ENCODE results near the gene C19orf81.

C19orf81 gene

GRCh38 chr19:50679177-50680125, 30.2 kb downstream of the C19orf81 start:
- DNase-seq (ENCODE audit: low read depth) = no peak
- in situ Hi-C loops (cut with HindIII; ENCODE audit: low sequenced_read_pairs) = no loop called here
- no peak for TF ChIP-seq CTCF (IDR thresholded peaks at IDR 0.05; ENCODE audit: low read depth, low read length, missing control alignments)
- H3K4me3 ChIP-seq (ENCODE audit: low read depth, low read length) = no peak overlapping the region

DNA sequence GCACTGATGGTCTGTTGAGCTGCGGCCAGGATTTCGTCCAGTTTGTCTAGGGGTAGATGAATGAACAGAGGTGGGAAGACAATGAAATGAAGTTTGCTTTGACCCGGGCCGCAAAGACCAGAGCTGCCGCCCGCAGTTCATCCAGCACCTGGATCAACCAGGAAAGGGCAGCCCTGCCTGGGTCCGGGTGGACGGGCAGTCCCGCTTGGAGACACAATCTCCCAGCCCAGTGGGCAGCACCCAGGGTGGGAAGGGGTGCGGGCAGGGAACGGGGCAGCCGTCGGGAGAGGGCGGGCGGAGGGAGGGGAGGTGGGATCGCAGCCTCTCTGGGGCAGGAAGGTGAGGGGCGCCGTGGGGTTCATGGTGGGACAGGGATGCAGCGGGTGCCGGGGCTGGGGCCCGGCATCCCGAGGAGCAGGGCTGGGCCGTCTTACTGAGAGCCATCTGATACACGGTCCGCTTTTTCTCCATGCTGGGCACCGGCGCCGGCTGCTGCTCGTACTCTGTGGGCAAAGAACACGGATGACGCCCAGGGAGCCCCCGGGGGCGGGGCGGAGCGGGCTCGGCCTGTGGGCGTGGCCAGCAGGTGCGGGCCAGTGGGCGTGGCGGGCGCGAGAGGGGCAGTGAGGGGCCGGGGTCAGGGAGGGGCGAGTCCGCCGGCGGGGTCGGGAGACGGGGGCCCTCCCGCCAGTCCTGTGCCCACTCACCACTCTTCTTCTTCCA, 37.2 kb downstream of the C19orf81 start:
- no peak for DNase-seq (ENCODE audit: low read depth)
- no peak overlapping the region for H3K4me3 ChIP-seq (ENCODE audit: low read depth, low read length)
- TF ChIP-seq CTCF (IDR thresholded peaks at IDR 0.05; ENCODE audit: low read depth, low read length, missing control alignments) = no peak
- in situ Hi-C loops (cut with HindIII; ENCODE audit: low sequenced_read_pairs) = no loop called here

DNA sequence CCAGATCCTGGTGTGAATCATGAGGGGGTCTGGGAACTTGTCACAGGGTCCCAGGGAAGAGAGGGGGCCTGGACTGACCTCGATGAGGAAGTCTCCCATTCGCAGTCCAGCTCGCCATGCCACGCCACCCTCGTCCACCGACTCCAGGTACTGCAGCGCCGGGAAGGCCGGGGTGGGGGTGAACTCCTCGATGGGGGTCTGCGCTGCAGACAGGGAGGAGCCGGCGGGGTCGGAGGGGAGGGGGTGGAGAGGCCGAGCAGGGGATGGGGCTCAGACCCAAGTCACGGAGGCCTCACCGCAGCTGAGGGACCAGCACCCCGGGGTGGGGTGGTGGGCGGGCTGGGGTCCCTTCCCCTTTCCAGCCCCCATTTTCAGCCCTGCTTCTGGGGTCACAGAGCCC, 39.5 kb downstream of the C19orf81 start:
- TF ChIP-seq CTCF (IDR thresholded peaks at IDR 0.05; ENCODE audit: low read depth, low read length, missing control alignments) = no peak
- in situ Hi-C loops (cut with HindIII; ENCODE audit: low sequenced_read_pairs) = no loop called here

DNA sequence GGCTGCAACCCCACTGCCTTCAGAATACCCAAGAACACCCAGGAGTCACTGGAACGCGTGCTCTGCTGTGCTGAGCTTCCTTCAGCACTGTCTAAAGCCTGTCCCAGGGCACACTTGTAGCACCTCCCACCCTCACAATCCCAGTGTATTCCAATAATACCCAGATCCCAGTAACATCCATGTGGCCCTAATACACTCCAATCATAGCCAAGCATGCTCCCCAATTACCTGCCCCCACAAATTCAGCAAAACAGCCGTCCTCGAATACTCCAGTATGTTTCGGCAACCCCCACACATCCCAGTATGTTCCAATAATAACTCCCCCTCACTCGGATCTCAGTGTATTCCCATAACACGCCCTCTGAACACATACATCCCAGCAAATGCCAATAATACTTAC, 41.2 kb downstream of the C19orf81 start:
- in situ Hi-C loops (cut with HindIII; ENCODE audit: low sequenced_read_pairs) = no loop called here
- no peak overlapping the region for H3K4me3 ChIP-seq (ENCODE audit: low read depth, low read length)
- TF ChIP-seq CTCF (IDR thresholded peaks at IDR 0.05; ENCODE audit: low read depth, low read length, missing control alignments) = no peak
- DNase-seq (ENCODE audit: low read depth) = no peak

More for the DNA sequence above, 39.5 kb downstream of the C19orf81 start:
- no peak for DNase-seq (ENCODE audit: low read depth)
- H3K4me3 ChIP-seq (ENCODE audit: low read depth, low read length) = no peak overlapping the region

DNA sequence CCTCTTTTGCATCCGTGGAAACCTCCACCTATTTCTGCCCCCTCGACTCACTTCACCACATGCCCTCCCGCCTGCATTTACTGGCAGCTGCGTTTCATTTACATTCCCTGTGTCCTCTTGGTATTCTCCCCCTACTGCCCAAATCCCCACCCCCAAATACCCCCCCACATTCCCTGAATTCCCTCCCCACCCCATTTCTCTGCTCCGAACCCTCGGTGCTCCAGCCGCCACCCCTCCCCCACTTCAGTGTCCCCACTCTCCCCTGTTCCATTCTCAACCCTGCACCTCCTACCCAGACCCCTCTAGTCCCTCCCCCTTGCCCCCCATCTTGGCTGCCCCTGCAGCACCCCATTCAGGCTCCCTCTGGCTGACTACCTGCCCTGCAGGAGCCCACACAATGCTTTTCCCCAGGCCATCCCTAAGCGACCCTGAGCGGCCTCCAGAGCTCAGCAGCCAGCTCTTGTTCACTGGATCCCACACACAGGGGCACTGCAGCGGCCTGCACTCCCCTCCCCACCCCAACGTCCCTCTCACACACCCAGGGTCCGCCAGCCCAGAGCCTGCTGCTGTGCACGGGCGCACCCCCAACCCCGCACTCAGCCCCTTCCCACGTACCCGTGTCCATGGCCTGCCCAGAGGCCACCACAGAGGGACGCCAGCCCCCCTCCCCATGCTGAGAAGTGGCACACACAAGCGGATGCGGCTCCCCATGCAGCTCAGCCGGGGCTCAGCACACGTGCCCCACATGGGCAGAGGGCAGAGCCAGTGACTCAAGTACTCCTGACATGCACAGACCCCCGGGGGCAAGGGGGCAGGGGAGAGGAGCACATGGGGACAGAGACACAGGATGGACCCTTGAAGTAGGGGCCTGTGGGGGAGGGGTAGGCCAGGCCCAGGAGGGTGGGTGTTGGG, 44.1 kb downstream of the C19orf81 start:
- DNase-seq (ENCODE audit: low read depth) = no peak
- no peak for TF ChIP-seq CTCF (IDR thresholded peaks at IDR 0.05; ENCODE audit: low read depth, low read length, missing control alignments)
- in situ Hi-C loops (cut with HindIII; ENCODE audit: low sequenced_read_pairs) = no loop called here
- no peak overlapping the region for H3K4me3 ChIP-seq (ENCODE audit: low read depth, low read length)

DNA sequence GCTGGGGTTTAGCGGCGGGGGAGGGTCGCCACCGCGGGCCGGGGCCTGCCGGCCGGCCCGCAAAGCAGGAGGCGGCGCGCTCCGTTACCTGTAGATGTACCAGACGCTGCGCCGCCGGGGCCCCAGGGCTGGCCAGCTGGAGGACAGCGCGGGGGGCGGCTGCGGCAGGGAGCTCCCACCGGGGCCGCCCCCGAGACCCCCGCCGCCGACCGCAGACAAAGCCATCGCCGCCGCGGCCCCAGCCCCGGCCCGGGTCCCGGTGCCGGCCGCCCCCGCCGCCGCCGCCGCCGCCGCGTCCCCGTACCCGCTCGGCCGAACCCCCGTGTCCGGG, 45.5 kb downstream of the C19orf81 start:
- no peak for TF ChIP-seq CTCF (IDR thresholded peaks at IDR 0.05; ENCODE audit: low read depth, low read length, missing control alignments)
- no peak overlapping the region for H3K4me3 ChIP-seq (ENCODE audit: low read depth, low read length)
- DNase-seq (ENCODE audit: low read depth) = no peak
- in situ Hi-C loops (cut with HindIII; ENCODE audit: low sequenced_read_pairs) = no loop called here

All from astrocyte of the cerebellum (primary cell).